GM12878 (cell line): ENCODE results near the gene HCN1. TPM values are rescaled to one million over a fixed set of nuclear protein-coding genes. Genes with fewer than 3 reads are reported as not detected.

Experiments
- ATAC-seq: fragments of 200-7000 bp; cut with Tn5 transposase; 3 replicates; pipeline ENCODE4 v1.9.1; 2020; ENCODE audit warnings: mild to moderate bottlenecking, moderate library complexity
- BruUV-seq: library from RNA; stranded (reverse); fragments of 400-500 nt; replicated peaks from 2 replicates; lab custom pipeline; 2021; lab: Mats Ljungman, UMichigan
- CTCF ChIA-PET: fragments of 300-600 bp; sonication (Branson Sonifier 250); formaldehyde crosslinking; extraction: SDS; loops from one replicate; lab custom pipeline; 2021; ENCODE audit warnings: inconsistent platforms; lab: Yijun Ruan, JAX
- POLR2A ChIA-PET: fragments of 350-600 bp; formaldehyde crosslinking; extraction: SDS; loops from one replicate; lab custom pipeline; 2021; ENCODE audit warnings: inconsistent platforms; lab: Charles Lee
- RAD21 ChIA-PET: fragments of 300-600 bp; sonication (Branson Sonifier 250); formaldehyde crosslinking; loops from one replicate; lab custom pipeline; 2023; ENCODE audit warnings: antibody characterized with exemption; ENCODE audit not compliant: unreplicated experiment; lab: Charles Lee
- SMC1A ChIA-PET: fragments of 300-600 bp; sonication (Branson Sonifier 250); formaldehyde crosslinking; loops from one replicate; lab custom pipeline; 2023; ENCODE audit not compliant: unreplicated experiment, uncharacterized antibody; lab: Charles Lee
- DNase-seq: peaks from one replicate; pipeline ENCODE4 v3.0.0-alpha.2; 2011; ENCODE audit warnings: low read depth, low spot score
- FAIRE-seq: peaks from 3 replicates; lab custom pipeline; 2011; peaks lifted over from hg19 to GRCh38; lab: Jason Lieb, UNC
- H2AFZ ChIP-seq: 2 replicates; pipeline ENCODE4 v1.6.0; 2011; ENCODE audit warnings: low read depth, low read length, control low read depth; ENCODE audit not compliant: control insufficient read depth
- H3K27ac ChIP-seq: 2 replicates; pipeline ENCODE4 v1.5.1; 2011; ENCODE audit warnings: control low read depth; ENCODE audit not compliant: control insufficient read depth, insufficient read depth
- H3K27me3 ChIP-seq, 2 experiments: replicated peaks in 1 of 2; 2 replicates each; pipeline versions ENCODE4 v1.6.0 to v1.6.1; 2011; ENCODE audit warnings: low read length in 1 of 2; ENCODE audit not compliant: control insufficient read depth in 2 of 2, insufficient read depth in 2 of 2
- H3K36me3 ChIP-seq, 2 experiments: 2 replicates each; pipeline ENCODE4 v1.5.1; 2011; ENCODE audit warnings: low read length in 1 of 2; ENCODE audit not compliant: control insufficient read depth in 2 of 2, insufficient read depth in 2 of 2
- H3K4me1 ChIP-seq: 2 replicates; pipeline ENCODE4 v1.6.1; 2011; ENCODE audit warnings: mild to moderate bottlenecking, low read length, moderate library complexity, mixed read lengths; ENCODE audit not compliant: control insufficient read depth, insufficient read depth
- H3K4me2 ChIP-seq: 2 replicates; pipeline ENCODE4 v1.6.0; 2011; ENCODE audit warnings: control low read depth; ENCODE audit not compliant: control insufficient read depth, insufficient read depth
- H3K4me3 ChIP-seq: fragments of 200-600 bp; sonication (generic); 2 replicates; pipeline ENCODE4 v1.5.1; 2016
- H3K79me2 ChIP-seq: 2 replicates; pipeline ENCODE4 v1.6.0; 2011; ENCODE audit warnings: low read length; ENCODE audit not compliant: control insufficient read depth, insufficient read depth
- H3K9ac ChIP-seq: 2 replicates; pipeline ENCODE4 v1.8.0; 2011; ENCODE audit warnings: low read length, control low read depth, mixed read lengths; ENCODE audit not compliant: control insufficient read depth, insufficient read depth
- H3K9me3 ChIP-seq: replicated peaks from 3 replicates; pipeline ENCODE4 v1.5.1; 2011; ENCODE audit warnings: mild to moderate bottlenecking, low read length; ENCODE audit not compliant: control insufficient read depth, insufficient read depth
- H4K20me1 ChIP-seq: 2 replicates; pipeline ENCODE4 v1.6.0; 2011; ENCODE audit not compliant: control insufficient read depth, insufficient read depth
- ATF3 ChIP-seq: IDR thresholded peaks from 2 replicates; pipeline ENCODE4 v1.6.1; 2011; ENCODE audit warnings: low read depth, mild to moderate bottlenecking, low read length, moderate library complexity, borderline replicate concordance; ENCODE audit errors: extremely low read depth
- BCL11A ChIP-seq: IDR thresholded peaks from 2 replicates; pipeline ENCODE4 v1.6.1; 2011; ENCODE audit warnings: low read depth, low read length
- NFXL1 ChIP-seq: fragments of 450-650 bp; IDR thresholded peaks from 2 replicates; pipeline ENCODE4 v1.6.1; 2017; ENCODE audit warnings: antibody characterized with exemption, mild to moderate bottlenecking, borderline replicate concordance
- POLR2A ChIP-seq: IDR thresholded peaks from 2 replicates; pipeline ENCODE4 v1.6.1; 2011; ENCODE audit warnings: low read depth, mild to moderate bottlenecking, low read length
- POLR2AphosphoS2 ChIP-seq: IDR thresholded peaks from 2 replicates; pipeline ENCODE4 v1.6.1; 2011; ENCODE audit warnings: low read depth, mild to moderate bottlenecking, low read length, improper control_type of control experiment, moderate library complexity
- RCOR1 ChIP-seq: conservative IDR thresholded peaks from 2 replicates; pipeline ENCODE4 v1.6.1; 2012; ENCODE audit warnings: low read depth, low read length, improper control_type of control experiment
- SMARCA5 ChIP-seq: fragments of 450-650 bp; IDR thresholded peaks from 2 replicates; pipeline ENCODE4 v1.6.1; 2017; ENCODE audit warnings: mild to moderate bottlenecking
- TBL1XR1 ChIP-seq: IDR thresholded peaks from 2 replicates; pipeline ENCODE4 v1.6.1; 2012; ENCODE audit warnings: low read depth, low read length, improper control_type of control experiment
- TCF7 ChIP-seq: IDR thresholded peaks from 2 replicates; pipeline ENCODE4 v1.6.1; 2014; ENCODE audit warnings: antibody characterized with exemption, borderline replicate concordance
- ZBED1 ChIP-seq: IDR thresholded peaks from 2 replicates; pipeline ENCODE4 v1.6.1; 2016; ENCODE audit warnings: borderline replicate concordance
- ZNF24 ChIP-seq: fragments of 450-650 bp; IDR thresholded peaks from 2 replicates; pipeline ENCODE4 v1.6.1; 2017; ENCODE audit warnings: antibody characterized with exemption, mild to moderate bottlenecking
- ZNF274 ChIP-seq: IDR thresholded peaks from one replicate; pipeline ENCODE4 v1.8.0; 2011; ENCODE audit not compliant: insufficient read length, insufficient read depth
- in situ Hi-C: fragments of 300-500 bp; cut with MboI; formaldehyde crosslinking; loops from 9 replicates; pipeline ENCODE4 v1.14.3; 2018; ENCODE audit warnings: mixed read lengths
- intact Hi-C: fragments of 100-400 bp; cut with micrococcal nuclease; formaldehyde crosslinking; loops from one replicate; pipeline ENCODE4 v1.14.2; 2022; ENCODE audit not compliant: unreplicated experiment
- polyA plus RNA-seq, 11 experiments: library from polyadenylated mRNA; depleted of rRNA in 4 of 11; unstranded in 6 of 11; stranded (reverse) in 5 of 11; fragments of >200 nt; fragmentation: Nextera tagmentation in 4 of 11; fragmentation: Illumina TruSeq in 1 of 11; extraction: Ambion mirVana in 4 of 11; extraction: Trizol in 1 of 11; gene quantifications; 1 replicate in 1 of 11; 2 replicates in 10 of 11; pipeline versions ENCODE4 v1.2.1 to v1.2.3, GENCODE V29; 2011 to 2016; ENCODE audit warnings: inconsistent platforms in 2 of 11, missing spikeins in 2 of 11, low read depth in 1 of 11
- total RNA-seq, 4 experiments: library from RNA; depleted of rRNA in 3 of 4; stranded (reverse); fragments of >200 nt in 3 of 4; fragmentation: Illumina TruSeq in 1 of 4; extraction: Trizol in 1 of 4; gene quantifications; 2 replicates each; pipeline versions ENCODE4 v1.2.1 to v1.2.3, GENCODE V29; 2013 to 2021

HCN1 gene
- total and polyA plus RNA-seq, 10 of the 15 experiments (the other 5 are each of a cell fraction or from before 2014, with no cell fraction given) = not detected

- ChIA-PET POLR2A (no interaction called here), CTCF (no interaction called here), SMC1A (no interaction called here), RAD21 (no interaction called here)
- Histone ChIP-seq H4K20me1 (no peaks in the 10 kb centered on the region), H3K27ac (no peak overlapping the region), H3K79me2 (no peaks in the 10 kb centered on the region), H3K9me3 (no peaks in the 10 kb centered on the region), H3K36me3 (no peaks in the 10 kb centered on the region), H3K27me3 (no peaks in the 10 kb centered on the region), H3K9ac (no peak overlapping the region), H2AFZ (no peak overlapping the region), H3K4me3 (no peak overlapping the region), H3K4me1 (no peaks in the 10 kb centered on the region), H3K4me2 (no peak overlapping the region)
- in situ Hi-C loops (no loop called here), intact Hi-C loops (no loop called here)
- TF ChIP-seq POLR2A (no peak), TCF7 (no peak), ZNF24 (no peak), SMARCA5 (no peak), POLR2AphosphoS2 (no peak), NFXL1 (no peak), ZNF274 (no peak), ATF3 (no peak), TBL1XR1 (no peak), BCL11A (no peak), ZBED1 (no peak), RCOR1 (no peak)
- DNase-seq (no peak), FAIRE-seq (no peak), ATAC-seq (no peak)
- BruUV-seq = no TSS peak
Measured at GRCh38 chr5:45622365-45622764, 73.8 kb downstream of the HCN1 start.
